Retina (tissue), 1 donor: ENCODE data around the gene C12orf57.

Experiments used
- DNase-seq: peaks from one replicate; pipeline ENCODE4 v3.0.0-alpha.2; 2016

The C12orf57 gene

GRCh38 chr12:6938353-6939190 is 5.2 kb upstream of the C12orf57 start:
- DNase-seq: peak; percentile 33

GRCh38 chr12:6939191-6939540 is 4.7 kb upstream of the C12orf57 start:
- no peak for DNase-seq

- DNase-seq: no peak
These were observed 2.6 kb upstream of the C12orf57 start for GRCh38 chr12:6941267-6941666.

- no peak for DNase-seq
These were observed 2.0 kb upstream of the C12orf57 start for GRCh38 chr12:6941782-6942181.

GRCh38 chr12:6942331-6942665 is 1.5 kb upstream of the C12orf57 start:
- no peak for DNase-seq

- DNase-seq: peak; percentile 95
These were observed 467 bp upstream of the C12orf57 start for GRCh38 chr12:6943389-6943721.

GRCh38 chr12:6944381-6945186 is 762 bp downstream of the C12orf57 start:
- DNase-seq: peak; percentile 96

GRCh38 chr12:6945613-6946012 is 1.8 kb downstream of the C12orf57 start:
- no peak for DNase-seq

GRCh38 chr12:6946033-6946919 is 2.5 kb downstream of the C12orf57 start:
- peak; percentile 39 for DNase-seq

- DNase-seq: no peak
These were observed 3.1 kb downstream of the C12orf57 start for GRCh38 chr12:6946920-6947374.

- DNase-seq: no peak
These were observed 3.8 kb downstream of the C12orf57 start for GRCh38 chr12:6947615-6948014.

GRCh38 chr12:6948873-6949594 is 5.2 kb downstream of the C12orf57 start:
- no peak for DNase-seq

GRCh38 chr12:6950401-6950801 is 6.6 kb downstream of the C12orf57 start:
- no peak for DNase-seq

- no peak for DNase-seq
These were observed 7.2 kb downstream of the C12orf57 start, which contains the start of gene PTPN6 for GRCh38 chr12:6950811-6951540. Gene PTPN6 (plus strand): TSS chr12:6951356. CDS start chr12:6951513, 157 bp downstream.

- DNase-seq: no peak
These were observed 7.8 kb downstream of the C12orf57 start for GRCh38 chr12:6951551-6952120.

- no peak for DNase-seq
These were observed 8.5 kb downstream of the C12orf57 start for GRCh38 chr12:6952121-6952862.

GRCh38 chr12:6952863-6953441 is 9.1 kb downstream of the C12orf57 start:
- no peak for DNase-seq

GRCh38 chr12:6953442-6954315 is 9.9 kb downstream of the C12orf57 start:
- DNase-seq: no peak
